Measurements from ENCODE around the gene PHACTR4. TPM values are rescaled to one million over a fixed set of nuclear protein-coding genes. Genes with fewer than 3 reads are reported as not detected.
"Not testable (repeated sequence)": the region's sequence is repeated elsewhere in the genome, so short reads cannot be mapped to it uniquely, and the experiment has no call there.

The PHACTR4 gene
- total and polyA plus RNA-seq, 2 donors (not counting 1 experiment from before 2014, with no cell fraction given) = 5.5 to 6.9 TPM

GRCh38 chr1:28512058-28512611, 142.6 kb downstream of the PHACTR4 start:
- H4K20me1 ChIP-seq (ENCODE audit: control insufficient read depth, extremely low read depth, insufficient read depth, low read length) = no peaks in the 10 kb centered on the region
- peaks cover 10% of the 10 kb centered on the region for H3K4me1 ChIP-seq (ENCODE audit: control insufficient read depth, extremely low read depth, insufficient read depth, low read length)
- H3K27ac ChIP-seq (ENCODE audit: insufficient read depth, low read length) = no peak overlapping the region
- H3K9me3 ChIP-seq (ENCODE audit: control insufficient read depth, insufficient read depth, low read depth, low read length) = no peaks in the 10 kb centered on the region
- peak in 1 of 2 donors; percentile 35 for DNase-seq (ENCODE audit: low read depth in 2 of 2)
- no peak overlapping the region for H3K4me2 ChIP-seq (ENCODE audit: extremely low read depth, insufficient read depth, low read length)
- H3K27me3 ChIP-seq (ENCODE audit: control insufficient read depth, insufficient read depth, low read length) = no peaks in the 10 kb centered on the region
- H2AFZ ChIP-seq (ENCODE audit: low read length) = no peak overlapping the region
- no peak overlapping the region for H3K9ac ChIP-seq (ENCODE audit: insufficient read depth, low read length)
- peaks cover 35% of the 10 kb centered on the region for H3K79me2 ChIP-seq (ENCODE audit: control insufficient read depth, insufficient read depth, low read length)
- no peak overlapping the region for H3K4me3 ChIP-seq (replicated peaks in 1 of 4; ENCODE audit: control extremely low read depth in 1 of 4, insufficient read depth in 1 of 4, low read depth in 3 of 4, low read length in 4 of 4)
- no peak for TF ChIP-seq CTCF (conservative IDR thresholded peaks at IDR 0.05 in 1 of 2, IDR thresholded peaks at IDR 0.05 in 1 of 2; ENCODE audit: low read depth in 1 of 2, low read length in 2 of 2)
- no peak for TF ChIP-seq EZH2 (IDR thresholded peaks at IDR 0.05; ENCODE audit: low read length, missing control alignments)
- peaks cover 21% of the 10 kb centered on the region for H3K36me3 ChIP-seq (ENCODE audit: control insufficient read depth, insufficient read depth, low read length)

GRCh38 chr1:28514445-28514933, 144.9 kb downstream of the PHACTR4 start:
- Histone ChIP-seq H3K4me1 (ENCODE audit: control insufficient read depth, extremely low read depth, insufficient read depth, low read length) (peaks cover 16% of the 10 kb centered on the region), H3K36me3 (ENCODE audit: control insufficient read depth, insufficient read depth, low read length) (peaks cover 14% of the 10 kb centered on the region), H3K79me2 (ENCODE audit: control insufficient read depth, insufficient read depth, low read length) (peaks cover 21% of the 10 kb centered on the region)
- not testable (repeated sequence) for H3K4me2 ChIP-seq (ENCODE audit: extremely low read depth, insufficient read depth, low read length); H2AFZ ChIP-seq (ENCODE audit: low read length); H3K9me3 ChIP-seq (ENCODE audit: control insufficient read depth, insufficient read depth, low read depth, low read length); H3K27ac ChIP-seq (ENCODE audit: insufficient read depth, low read length); H4K20me1 ChIP-seq (ENCODE audit: control insufficient read depth, extremely low read depth, insufficient read depth, low read length); H3K4me3 ChIP-seq (replicated peaks in 1 of 4; ENCODE audit: control extremely low read depth in 1 of 4, insufficient read depth in 1 of 4, low read depth in 3 of 4, low read length in 4 of 4); H3K9ac ChIP-seq (ENCODE audit: insufficient read depth, low read length); H3K27me3 ChIP-seq (ENCODE audit: control insufficient read depth, insufficient read depth, low read length)
- peak in 1 of 2 donors; percentile 48 for DNase-seq (ENCODE audit: low read depth in 2 of 2)

GRCh38 chr1:28516518-28516956, 147.0 kb downstream of the PHACTR4 start:
- no peak overlapping the region for H3K4me2 ChIP-seq (ENCODE audit: extremely low read depth, insufficient read depth, low read length)
- H3K36me3 ChIP-seq (ENCODE audit: control insufficient read depth, insufficient read depth, low read length) = peaks cover 3% of the 10 kb centered on the region
- no peaks in the 10 kb centered on the region for H4K20me1 ChIP-seq (ENCODE audit: control insufficient read depth, extremely low read depth, insufficient read depth, low read length)
- no peak overlapping the region for H3K27ac ChIP-seq (ENCODE audit: insufficient read depth, low read length)
- peak in 1 of 2 donors; percentile 27 for DNase-seq (ENCODE audit: low read depth in 2 of 2)
- no peaks in the 10 kb centered on the region for H3K27me3 ChIP-seq (ENCODE audit: control insufficient read depth, insufficient read depth, low read length)
- no peak overlapping the region for H2AFZ ChIP-seq (ENCODE audit: low read length)
- peaks cover 9% of the 10 kb centered on the region for H3K4me1 ChIP-seq (ENCODE audit: control insufficient read depth, extremely low read depth, insufficient read depth, low read length)
- TF ChIP-seq EZH2 (IDR thresholded peaks at IDR 0.05; ENCODE audit: low read length, missing control alignments) (no peak), CTCF (conservative IDR thresholded peaks at IDR 0.05 in 1 of 2, IDR thresholded peaks at IDR 0.05 in 1 of 2; ENCODE audit: low read depth in 1 of 2, low read length in 2 of 2) (no peak)
- no peaks in the 10 kb centered on the region for H3K9me3 ChIP-seq (ENCODE audit: control insufficient read depth, insufficient read depth, low read depth, low read length)
- no peak overlapping the region for H3K4me3 ChIP-seq (replicated peaks in 1 of 4; ENCODE audit: control extremely low read depth in 1 of 4, insufficient read depth in 1 of 4, low read depth in 3 of 4, low read length in 4 of 4)
- H3K79me2 ChIP-seq (ENCODE audit: control insufficient read depth, insufficient read depth, low read length) = peaks cover 25% of the 10 kb centered on the region
- no peak overlapping the region for H3K9ac ChIP-seq (ENCODE audit: insufficient read depth, low read length)

All from fibroblast of lung (primary cell).